AG04450 (cell line): ENCODE results near the gene POU2AF2. TPM values are rescaled to one million over a fixed set of nuclear protein-coding genes. Genes with fewer than 3 reads are reported as not detected.

Experiments used
- CTCF ChIA-PET: fragments of 300-600, 350-600 bp; formaldehyde crosslinking; extraction: SDS; loops from one replicate; lab custom pipeline; 2022; ENCODE audit warnings: antibody characterized with exemption, inconsistent platforms; lab: Charles Lee
- POLR2A ChIA-PET: fragments of 350-600 bp; formaldehyde crosslinking; extraction: SDS; loops from one replicate; lab custom pipeline; 2021; ENCODE audit warnings: antibody characterized with exemption, inconsistent platforms; lab: Yijun Ruan, JAX
- DNase-seq: peaks from one replicate; pipeline ENCODE4 v3.0.0-alpha.2; 2011; ENCODE audit warnings: low read depth, low spot score
- H3K27ac ChIP-seq: one replicate; pipeline ENCODE4 v1.5.1; 2012; ENCODE audit warnings: low read depth, low read length, control low read depth
- H3K27me3 ChIP-seq: one replicate; pipeline ENCODE4 v1.6.0; 2012; ENCODE audit warnings: low read length; ENCODE audit not compliant: control insufficient read depth, insufficient read depth
- H3K4me3 ChIP-seq: 2 replicates; pipeline ENCODE4 v1.5.1; 2011; ENCODE audit warnings: mild to moderate bottlenecking, low read depth, low read length, control low read depth
- H3K9me3 ChIP-seq: 2 replicates; pipeline ENCODE4 v1.5.1; 2012; ENCODE audit warnings: low read length; ENCODE audit not compliant: control insufficient read depth, insufficient read depth
- polyA plus RNA-seq: library from polyadenylated mRNA; depleted of rRNA; stranded (reverse); fragments of >200 nt; gene quantifications from 2 replicates; pipeline ENCODE4 v1.2.3, GENCODE V29; 2011
- TF ChIP-seq, protein P1 (sequence below): IDR thresholded peaks from 2 replicates; pipeline ENCODE4 v1.5.1; 2011; ENCODE audit warnings: low read depth, low read length, control low read depth, inconsistent platforms

The POU2AF2 gene
- polyA plus RNA-seq, 1 experiment = not detected

DNA sequence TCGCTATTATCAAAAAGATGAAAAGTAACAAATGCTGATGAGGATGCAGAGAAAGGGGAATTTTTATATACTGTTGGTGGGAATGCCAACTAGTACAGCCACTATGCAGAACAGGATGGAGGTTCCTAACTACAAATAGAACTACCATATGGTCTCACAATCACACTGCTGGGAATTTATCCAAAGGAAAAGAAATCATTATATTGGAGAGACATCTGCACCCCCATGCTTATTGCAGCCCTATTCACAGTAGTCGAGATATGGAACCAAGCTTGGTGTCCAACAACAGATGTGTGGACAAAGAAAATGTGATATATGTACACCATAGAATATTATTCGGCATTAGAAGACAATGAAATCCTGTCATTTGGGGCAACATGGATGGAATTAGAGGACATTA lies 19.6 kb upstream of the POU2AF2 start:
- TF ChIP-seq, protein P1, sequence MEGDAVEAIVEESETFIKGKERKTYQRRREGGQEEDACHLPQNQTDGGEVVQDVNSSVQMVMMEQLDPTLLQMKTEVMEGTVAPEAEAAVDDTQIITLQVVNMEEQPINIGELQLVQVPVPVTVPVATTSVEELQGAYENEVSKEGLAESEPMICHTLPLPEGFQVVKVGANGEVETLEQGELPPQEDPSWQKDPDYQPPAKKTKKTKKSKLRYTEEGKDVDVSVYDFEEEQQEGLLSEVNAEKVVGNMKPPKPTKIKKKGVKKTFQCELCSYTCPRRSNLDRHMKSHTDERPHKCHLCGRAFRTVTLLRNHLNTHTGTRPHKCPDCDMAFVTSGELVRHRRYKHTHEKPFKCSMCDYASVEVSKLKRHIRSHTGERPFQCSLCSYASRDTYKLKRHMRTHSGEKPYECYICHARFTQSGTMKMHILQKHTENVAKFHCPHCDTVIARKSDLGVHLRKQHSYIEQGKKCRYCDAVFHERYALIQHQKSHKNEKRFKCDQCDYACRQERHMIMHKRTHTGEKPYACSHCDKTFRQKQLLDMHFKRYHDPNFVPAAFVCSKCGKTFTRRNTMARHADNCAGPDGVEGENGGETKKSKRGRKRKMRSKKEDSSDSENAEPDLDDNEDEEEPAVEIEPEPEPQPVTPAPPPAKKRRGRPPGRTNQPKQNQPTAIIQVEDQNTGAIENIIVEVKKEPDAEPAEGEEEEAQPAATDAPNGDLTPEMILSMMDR = no peak
- Histone ChIP-seq H3K9me3 (peaks cover 4% of the 10 kb centered on the region; the same call in 1 of the 2 replicates), H3K4me3 (no peak overlapping the region), H3K27me3 (no peaks in the 10 kb centered on the region), H3K27ac (no peak overlapping the region)
- ChIA-PET POLR2A (no interaction called here), CTCF (interaction anchor here (1.3 kb wide), 1 partner anchor 40 kb away, joined by 3 read pairs; no protein-coding TSS in a partner anchor)
- DNase-seq = no peak

DNA sequence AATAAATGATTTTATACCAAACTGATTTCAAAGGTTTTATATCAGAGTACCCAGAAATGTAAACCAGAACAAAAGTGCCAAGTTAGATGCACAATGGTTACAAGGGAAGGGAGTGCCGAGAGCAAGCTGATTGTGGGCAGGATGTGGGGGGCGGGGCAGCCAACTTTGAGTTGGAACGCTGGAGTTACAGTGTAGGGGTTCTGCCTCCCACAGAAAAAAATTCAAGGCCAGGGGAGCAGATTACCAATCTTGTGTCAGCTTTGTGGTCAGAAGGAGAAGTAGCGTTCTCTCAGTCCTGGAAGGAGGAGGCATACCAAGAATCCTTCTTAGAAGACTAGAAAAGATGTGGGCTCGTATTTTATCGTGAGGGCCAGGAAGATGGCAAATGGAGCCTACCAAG lies 15.9 kb upstream of the POU2AF2 start:
- Histone ChIP-seq H3K4me3 (no peak overlapping the region), H3K9me3 (peaks cover 4% of the 10 kb centered on the region; the same call in 1 of the 2 replicates), H3K27ac (peak overlapping the region; percentile 21), H3K27me3 (no peaks in the 10 kb centered on the region)
- no peak for DNase-seq
- TF ChIP-seq, protein P1 = no peak
- ChIA-PET POLR2A (no interaction called here), CTCF (interaction anchor here (0.6 to 3.4 kb wide), 9 partner anchors 9 to 767 kb away, joined by 3 to 14 read pairs (median 4); partner anchors contain the start of gene ARHGAP20)

DNA sequence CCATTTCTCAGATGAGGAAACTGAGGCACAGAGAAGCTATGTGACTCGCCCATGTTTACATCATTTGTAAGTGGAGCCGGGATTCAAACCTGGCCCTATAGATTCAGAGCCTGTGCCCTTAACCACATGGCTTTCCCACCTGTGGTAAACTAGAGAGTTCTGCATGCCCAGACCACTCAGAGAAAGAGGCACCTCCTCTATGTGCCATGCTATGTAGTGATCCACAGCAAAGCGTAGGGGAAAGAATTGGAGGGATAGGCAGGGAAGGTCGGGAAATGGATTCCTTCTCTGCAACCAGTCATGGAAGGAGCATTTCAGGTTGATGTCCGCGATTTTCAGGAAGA lies 15.4 kb upstream of the POU2AF2 start:
- ChIA-PET POLR2A (no interaction called here), CTCF (interaction anchor here (0.6 to 3.4 kb wide), 11 partner anchors 10 to 784 kb away, joined by 3 to 14 read pairs (median 3); no protein-coding TSS in a partner anchor)
- Histone ChIP-seq H3K9me3 (peaks cover 4% of the 10 kb centered on the region; the same call in 1 of the 2 replicates), H3K27ac (no peak overlapping the region), H3K27me3 (no peaks in the 10 kb centered on the region), H3K4me3 (no peak overlapping the region)
- DNase-seq = no peak
- TF ChIP-seq, protein P1 = no peak

DNA sequence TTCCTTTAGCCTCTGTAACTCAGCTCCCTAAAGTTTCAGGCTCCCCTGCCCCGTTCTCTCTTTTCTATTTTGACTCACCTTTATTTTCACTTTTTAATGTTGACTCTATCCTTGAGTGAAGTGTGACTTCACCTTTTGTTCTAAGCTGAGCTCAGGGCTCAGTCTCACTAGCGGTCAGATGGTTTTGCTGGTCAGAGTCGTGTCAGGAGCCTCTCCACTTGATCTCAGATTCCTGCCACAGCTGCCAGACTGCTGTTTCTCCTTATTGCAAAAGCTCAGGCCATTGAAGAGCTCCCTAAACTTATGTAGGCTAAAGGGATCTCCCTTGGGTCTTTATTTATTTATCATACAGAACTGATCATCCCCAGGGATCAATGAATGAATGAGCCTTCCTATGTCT lies 13.7 kb upstream of the POU2AF2 start:
- no peak for DNase-seq
- no peaks in the 10 kb centered on the region for H3K27me3 ChIP-seq
- ChIA-PET POLR2A (no interaction called here), CTCF (interaction anchor here (0.6 to 3.4 kb wide), 3 partner anchors 769 to 1030 kb away, joined by 3 to 14 read pairs (median 3); no protein-coding TSS in a partner anchor)
- no peak overlapping the region for H3K4me3 ChIP-seq
- peak overlapping the region; percentile 59 for H3K27ac ChIP-seq
- TF ChIP-seq, protein P1 = no peak
- H3K9me3 ChIP-seq = peaks cover 4% of the 10 kb centered on the region; the same call in 1 of the 2 replicates

DNA sequence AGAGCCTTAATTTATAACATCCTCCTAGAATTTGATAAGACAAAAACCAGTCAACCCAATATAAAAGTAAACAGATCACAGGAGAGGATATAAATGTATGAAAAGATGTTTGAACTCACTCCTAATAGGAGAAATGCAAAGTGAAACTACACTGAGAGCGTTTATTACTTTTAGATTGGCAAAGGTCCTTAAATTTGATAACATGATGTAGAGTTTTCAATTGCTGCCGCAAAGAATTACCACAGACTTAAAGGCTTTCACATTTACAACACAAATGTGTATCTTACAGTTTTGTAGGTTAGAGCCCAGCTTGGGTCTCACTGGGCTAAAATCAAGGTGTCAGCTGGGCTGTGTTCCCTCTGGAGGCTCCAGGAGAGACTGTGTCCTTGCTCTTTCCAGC lies 9.1 kb upstream of the POU2AF2 start:
- H3K27me3 ChIP-seq = peaks cover 5% of the 10 kb centered on the region
- TF ChIP-seq, protein P1 = no peak
- H3K27ac ChIP-seq = no peak overlapping the region
- ChIA-PET POLR2A (no interaction called here), CTCF (no interaction called here)
- no peaks in the 10 kb centered on the region for H3K9me3 ChIP-seq
- H3K4me3 ChIP-seq = no peak overlapping the region
- DNase-seq = no peak
